Right cardiac atrium (tissue), 5 donors: Measurements from ENCODE around the gene UMAD1. TPM values are rescaled to one million over a fixed set of nuclear protein-coding genes. Genes with fewer than 3 reads are reported as not detected.

Experiments
- ATAC-seq, 2 donors: fragments of 200-7000 bp; cut with Tn5 transposase; one replicate each; pipeline versions ENCODE4 v1.8.0 to v1.9.1; 2020; ENCODE audit warnings: moderate library complexity in 2 of 2, mild to moderate bottlenecking in 1 of 2
- DNase-seq, 3 donors: peaks; one replicate each; pipeline ENCODE4 v3.0.0-alpha.2; 2020
- H3K27ac ChIP-seq: one replicate; pipeline ENCODE4 v1.5.1; 2013; ENCODE audit warnings: mild to moderate bottlenecking, low read length, control low read depth, moderate library complexity
- H3K27me3 ChIP-seq: one replicate; pipeline ENCODE4 v1.6.1; 2013; ENCODE audit not compliant: control insufficient read depth, insufficient read depth
- H3K4me1 ChIP-seq: one replicate; pipeline ENCODE4 v1.6.1; 2013; ENCODE audit warnings: low read length; ENCODE audit not compliant: control insufficient read depth, insufficient read depth
- H3K4me3 ChIP-seq: one replicate; pipeline ENCODE4 v1.5.1; 2013; ENCODE audit warnings: low read length, control low read depth
- H3K9me3 ChIP-seq: one replicate; pipeline ENCODE4 v1.6.1; 2013; ENCODE audit warnings: low read length; ENCODE audit not compliant: control insufficient read depth
- WGBS: extraction: QIAGEN DNeasy Blood & Tissue Kit; methylation state at CpG from one replicate; pipeline ENCODE4 v1.1.7; 2013; 5-methylcytosine and 5-hydroxymethylcytosine counted together
- intact Hi-C, 4 donors: fragments of 100-400 bp; cut with DNase I; formaldehyde crosslinking; loops; one replicate each; pipeline versions ENCODE4 v1.11.0 to v1.14.0; 2022 to 2023
- long read RNA-seq, 4 donors: library from polyadenylated mRNA; unstranded; transcript quantifications; one replicate each; pipeline ENCODE4 v2.0.0, GENCODE V29; 2020 to 2021
- polyA plus RNA-seq: library from polyadenylated mRNA; stranded (reverse); fragments of 200-250 nt; gene quantifications from one replicate; pipeline ENCODE4 v1.2.3, GENCODE V29; 2013
- total RNA-seq, 4 donors: library from RNA; stranded (reverse); fragmentation: NEBNext Ultra II Directional; extraction: Animal tissue kit (Norgen Biotek cat#: 25700); gene quantifications; one replicate each; pipeline ENCODE4 v1.2.1, GENCODE V29; 2021
- donor health status: healthy with polysubstance abuse.
- donor health status: DM: no; HTN: yes; CAD: no.
- donor health status: DM: no; HTN: no; CAD: no.
- donor health status: DM: no; HTN: yes; CAD: no; lungs with severe emphysema.
- donor health status: DM: yes; HTN: yes; CAD: no.

The UMAD1 gene
- 10 to 100 TPM; 12.1 to 14.6 (median 13.6) TPM for total RNA-seq
- polyA plus RNA-seq = 8.0 TPM
- long read RNA-seq, donor 1, partial matches to known transcripts = 0 of 28 reads
- long read RNA-seq, donor 1, other reads (novel, unspliced or antisense) = 28 of 28 reads
- long read RNA-seq, donor 2, partial matches to known transcripts = 0 of 9 reads
- long read RNA-seq, donor 2, other reads (novel, unspliced or antisense) = 9 of 9 reads
- long read RNA-seq, donor 3, transcript UMAD1-206 (4 exons, 2,157 nt) = major isoform, 20 of 77 reads
- long read RNA-seq, donor 3, partial matches to known transcripts = 10 of 77 reads
- long read RNA-seq, donor 3, other reads (novel, unspliced or antisense) = 46 of 77 reads
- long read RNA-seq, donor 4, partial matches to known transcripts = 1 of 12 reads
- long read RNA-seq, donor 4, other reads (novel, unspliced or antisense) = 11 of 12 reads

- no peaks in the 10 kb centered on the region for H3K9me3 ChIP-seq
These were observed at the start of gene UMAD1 for GRCh38 chr7:7640221-7641128. Gene UMAD1, plus strand, starts transcription at chr7:7640752. Its CDS starts 32,620 bp downstream, at chr7:7673372.

DNA sequence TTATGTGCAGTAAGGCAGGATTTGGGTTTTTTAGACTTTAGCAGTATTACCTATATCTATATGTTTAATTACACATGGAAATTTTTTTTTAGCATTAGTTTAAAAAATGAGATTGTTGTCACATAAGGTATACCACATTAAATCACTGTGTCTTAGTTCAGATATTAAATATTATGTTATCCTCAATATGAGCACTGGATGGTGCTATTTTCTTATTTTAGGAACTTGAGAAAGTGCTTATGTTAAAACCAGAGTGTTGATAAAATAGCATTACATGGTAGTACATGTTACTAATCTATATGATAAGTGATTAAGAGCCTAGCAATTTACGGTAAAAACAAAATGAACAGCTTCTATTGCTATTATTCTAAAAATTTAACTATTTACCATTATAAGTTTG is 45.1 kb upstream of the UMAD1 start:
- no peak overlapping the region for H3K4me3 ChIP-seq
- no peak for ATAC-seq
- H3K9me3 ChIP-seq = no peaks in the 10 kb centered on the region
- no peaks in the 10 kb centered on the region for H3K4me1 ChIP-seq
- 49% methylated on average over 1 of the region's 1 CpG for WGBS
- DNase-seq = no peak
- H3K27me3 ChIP-seq = no peaks in the 10 kb centered on the region
- no peak overlapping the region for H3K27ac ChIP-seq
- intact Hi-C loops = no loop called here

More at GRCh38 chr7:7640221-7641128, at the start of gene UMAD1:
- peak; percentile 98 to 99 (median 98) for DNase-seq
- Histone ChIP-seq H3K4me3 (peak within 1 kb of the TSS; percentile 83), H3K27me3 (no peaks in the 10 kb centered on the region), H3K4me1 (no peaks in the 10 kb centered on the region), H3K27ac (peak within 1 kb of the TSS; percentile 62)
- under 1% methylated on average over 68 of the region's 68 CpGs for WGBS
- intact Hi-C loops = no loop called here
- ATAC-seq = peak; percentile 100

DNA sequence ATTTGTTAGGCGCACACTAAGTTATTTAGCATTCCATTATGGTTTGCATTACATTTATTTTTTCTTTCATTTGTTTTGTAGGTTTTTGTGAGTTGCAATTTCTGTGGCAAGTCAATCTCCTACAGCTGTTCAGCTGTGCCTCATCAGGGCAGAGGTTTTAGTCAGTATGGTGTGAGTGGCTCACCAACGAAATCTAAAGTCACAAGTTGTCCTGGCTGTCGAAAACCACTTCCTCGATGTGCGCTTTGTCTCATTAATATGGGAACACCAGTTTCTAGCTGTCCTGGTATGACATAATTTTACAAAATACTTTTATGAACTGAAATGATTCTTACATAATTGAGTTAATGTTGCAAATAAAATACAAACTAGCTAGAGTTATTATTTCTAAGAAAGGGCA is 44.4 kb upstream of the UMAD1 start:
- H3K4me1 ChIP-seq = no peaks in the 10 kb centered on the region
- no peak for ATAC-seq
- intact Hi-C loops = no loop called here

GRCh38 chr7:7607010-7607409 is 33.5 kb upstream of the UMAD1 start:
- ATAC-seq = no peak
- intact Hi-C loops = no loop called here
- Histone ChIP-seq H3K4me1 (no peaks in the 10 kb centered on the region), H3K27ac (no peak overlapping the region), H3K4me3 (no peak overlapping the region), H3K9me3 (no peaks in the 10 kb centered on the region), H3K27me3 (no peaks in the 10 kb centered on the region)
- WGBS = 59% methylated on average over 3 of the region's 3 CpGs
- no peak for DNase-seq

More for the DNA sequence above, 44.4 kb upstream of the UMAD1 start:
- Histone ChIP-seq H3K27ac (no peak overlapping the region), H3K27me3 (no peaks in the 10 kb centered on the region), H3K4me3 (no peak overlapping the region), H3K9me3 (no peaks in the 10 kb centered on the region)
- DNase-seq = no peak
- 88% methylated on average over 5 of the region's 5 CpGs for WGBS

DNA sequence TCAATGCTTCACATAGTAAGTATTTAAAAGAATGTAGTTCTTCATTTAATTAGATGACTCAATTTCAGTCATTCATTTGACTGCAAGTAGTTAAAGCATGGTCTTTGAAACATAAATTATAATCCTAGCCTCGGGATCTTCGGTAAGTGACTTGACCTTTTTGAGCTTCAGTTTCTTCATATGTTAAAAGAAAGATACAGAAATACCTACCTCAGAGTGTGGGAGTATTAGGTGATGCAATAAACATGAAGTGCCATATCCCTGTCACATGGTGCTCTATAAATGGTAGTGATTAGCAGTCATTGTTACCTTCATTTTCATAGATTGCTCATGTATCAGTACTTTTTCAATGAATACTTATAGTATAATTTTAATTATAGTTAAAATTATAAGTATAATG is 31.2 kb upstream of the UMAD1 start:
- Histone ChIP-seq H3K27me3 (no peaks in the 10 kb centered on the region), H3K4me1 (no peaks in the 10 kb centered on the region), H3K9me3 (no peaks in the 10 kb centered on the region), H3K4me3 (no peak overlapping the region), H3K27ac (no peak overlapping the region)
- intact Hi-C loops = no loop called here
- DNase-seq (no peak), ATAC-seq (no peak)
- 89% methylated on average over 2 of the region's 2 CpGs for WGBS

DNA sequence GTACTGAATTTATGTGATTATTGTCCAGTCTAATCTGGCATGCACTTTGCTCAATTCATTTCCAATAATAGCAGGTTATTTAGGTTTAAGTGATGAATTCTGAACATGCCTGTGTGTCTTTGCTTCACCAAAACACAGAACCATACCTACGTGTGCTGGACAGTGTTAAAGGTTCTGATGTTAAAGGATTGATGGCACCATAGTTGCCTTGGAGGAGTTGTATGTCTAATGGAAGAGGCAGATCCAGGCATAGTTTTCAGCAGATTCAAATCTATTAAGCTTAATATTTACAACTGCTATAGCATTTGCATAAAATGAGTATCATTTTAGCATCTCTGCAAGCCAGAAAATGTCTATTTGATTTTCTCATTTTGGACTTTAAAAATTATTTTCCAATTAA is 28.0 kb upstream of the UMAD1 start:
- no peak overlapping the region for H3K4me3 ChIP-seq
- intact Hi-C loops = no loop called here

DNA sequence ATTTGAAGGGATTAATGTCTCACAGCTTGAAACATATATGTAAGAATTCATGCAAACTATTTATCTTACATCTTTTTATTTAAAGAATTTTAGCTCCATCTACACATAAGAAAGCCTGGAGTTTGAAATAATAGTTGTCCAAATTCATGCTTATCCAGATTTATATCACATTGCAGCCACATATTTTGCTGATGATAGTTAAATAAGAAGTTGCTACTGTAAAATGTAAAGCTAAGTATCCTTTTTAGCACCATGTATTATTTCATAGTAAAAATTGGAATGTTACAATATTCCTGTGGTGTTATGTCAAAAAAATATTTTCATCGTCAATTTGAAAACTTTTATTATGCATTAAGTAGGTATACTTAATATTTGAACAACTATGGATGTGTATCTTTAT is 27.3 kb upstream of the UMAD1 start:
- intact Hi-C loops = no loop called here
- Histone ChIP-seq H3K4me1 (no peaks in the 10 kb centered on the region), H3K4me3 (no peak overlapping the region), H3K9me3 (no peaks in the 10 kb centered on the region), H3K27ac (no peak overlapping the region), H3K27me3 (no peaks in the 10 kb centered on the region)
- ATAC-seq = no peak
- 94% methylated on average over 1 of the region's 1 CpG for WGBS
- no peak for DNase-seq

More for the DNA sequence above, 28.0 kb upstream of the UMAD1 start:
- WGBS = 85% methylated on average over 1 of the region's 1 CpG
- ATAC-seq = no peak
- DNase-seq = no peak
- Histone ChIP-seq H3K27ac (no peak overlapping the region), H3K27me3 (no peaks in the 10 kb centered on the region), H3K4me1 (no peaks in the 10 kb centered on the region), H3K9me3 (no peaks in the 10 kb centered on the region)

- Histone ChIP-seq H3K4me1 (no peaks in the 10 kb centered on the region), H3K4me3 (no peak overlapping the region), H3K27me3 (no peaks in the 10 kb centered on the region), H3K9me3 (no peaks in the 10 kb centered on the region), H3K27ac (no peak overlapping the region)
- 63% methylated on average over 4 of the region's 4 CpGs for WGBS
- ATAC-seq (no peak), DNase-seq (no peak)
- intact Hi-C loops = no loop called here
These were observed 26.4 kb upstream of the UMAD1 start for GRCh38 chr7:7614018-7614741.

GRCh38 chr7:7617550-7617949 is 23.0 kb upstream of the UMAD1 start:
- Histone ChIP-seq H3K27ac (no peak overlapping the region), H3K4me1 (no peaks in the 10 kb centered on the region), H3K4me3 (no peak overlapping the region), H3K9me3 (no peaks in the 10 kb centered on the region), H3K27me3 (no peaks in the 10 kb centered on the region)
- 80% methylated on average over 3 of the region's 3 CpGs for WGBS
- intact Hi-C loops = no loop called here
- DNase-seq = no peak
- ATAC-seq = no peak

DNA sequence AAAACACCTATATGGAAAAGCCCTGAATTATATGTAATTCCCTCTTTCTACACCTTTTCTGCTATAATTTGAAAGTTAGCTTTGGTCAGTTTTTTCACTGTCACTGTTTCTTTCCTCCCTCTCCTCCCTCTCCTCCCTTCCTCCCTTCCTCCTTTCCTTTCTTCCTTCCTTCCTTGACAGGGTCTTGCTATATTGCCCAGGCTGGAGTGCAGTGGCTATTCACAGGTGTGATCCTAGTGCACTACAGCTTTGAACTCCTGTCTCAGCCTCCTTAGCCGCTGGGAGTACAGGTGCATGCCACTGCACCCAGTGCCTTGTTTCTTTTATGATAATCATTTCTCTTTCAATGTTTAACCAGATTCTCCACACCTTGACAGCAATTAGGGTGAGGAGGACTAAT is 22.1 kb upstream of the UMAD1 start:
- 92% methylated on average over 1 of the region's 1 CpG for WGBS
- ATAC-seq = no peak

More for the DNA sequence above, 22.1 kb upstream of the UMAD1 start:
- Histone ChIP-seq H3K27ac (no peak overlapping the region), H3K4me1 (no peaks in the 10 kb centered on the region), H3K4me3 (no peak overlapping the region), H3K9me3 (no peaks in the 10 kb centered on the region), H3K27me3 (no peaks in the 10 kb centered on the region)
- no peak for DNase-seq
- intact Hi-C loops = no loop called here
